Osteocyte (in vitro differentiated cells): ENCODE measurements around the gene POLD2. TPM values are rescaled to one million over a fixed set of nuclear protein-coding genes. Genes with fewer than 3 reads are reported as not detected.

Experiments used
- DNase-seq: peaks from one replicate; pipeline ENCODE4 v3.0.0; 2021; ENCODE audit warnings: mixed read lengths; ENCODE audit not compliant: unreplicated experiment; ENCODE audit errors: extremely low spot score
- H3K27ac Mint-ChIP-seq: one replicate; pipeline ENCODE4 v1.8.0; 2021; ENCODE audit warnings: mild to moderate bottlenecking, mixed read lengths; ENCODE audit not compliant: unreplicated experiment
- H3K27me3 Mint-ChIP-seq: one replicate; pipeline ENCODE4 v1.8.0; 2021; ENCODE audit warnings: mixed read lengths; ENCODE audit not compliant: unreplicated experiment
- H3K36me3 Mint-ChIP-seq: one replicate; pipeline ENCODE4 v1.8.0; 2021; ENCODE audit warnings: mixed read lengths; ENCODE audit not compliant: unreplicated experiment
- H3K4me1 Mint-ChIP-seq: one replicate; pipeline ENCODE4 v1.8.0; 2021; ENCODE audit warnings: mixed read lengths; ENCODE audit not compliant: unreplicated experiment
- H3K4me3 Mint-ChIP-seq: one replicate; pipeline ENCODE4 v1.8.0; 2021; ENCODE audit warnings: mild to moderate bottlenecking, moderate library complexity, mixed read lengths; ENCODE audit not compliant: unreplicated experiment
- H3K9me3 Mint-ChIP-seq: one replicate; pipeline ENCODE4 v1.8.0; 2021; ENCODE audit warnings: mixed read lengths; ENCODE audit not compliant: unreplicated experiment
- CTCF ChIP-seq: fragments of 200-600 bp; sonication (generic); IDR thresholded peaks from 2 replicates; pipeline ENCODE4 v1.5.0; 2021; ENCODE audit warnings: antibody characterized with exemption, mild to moderate bottlenecking, moderate library complexity
- total RNA-seq: library from RNA; stranded (reverse); gene quantifications from 2 replicates; pipeline ENCODE4 v1.2.1, GENCODE V29; 2021

POLD2 gene
- total RNA-seq, 1 donor from 2014 or later, result 59.2 TPM

DNA sequence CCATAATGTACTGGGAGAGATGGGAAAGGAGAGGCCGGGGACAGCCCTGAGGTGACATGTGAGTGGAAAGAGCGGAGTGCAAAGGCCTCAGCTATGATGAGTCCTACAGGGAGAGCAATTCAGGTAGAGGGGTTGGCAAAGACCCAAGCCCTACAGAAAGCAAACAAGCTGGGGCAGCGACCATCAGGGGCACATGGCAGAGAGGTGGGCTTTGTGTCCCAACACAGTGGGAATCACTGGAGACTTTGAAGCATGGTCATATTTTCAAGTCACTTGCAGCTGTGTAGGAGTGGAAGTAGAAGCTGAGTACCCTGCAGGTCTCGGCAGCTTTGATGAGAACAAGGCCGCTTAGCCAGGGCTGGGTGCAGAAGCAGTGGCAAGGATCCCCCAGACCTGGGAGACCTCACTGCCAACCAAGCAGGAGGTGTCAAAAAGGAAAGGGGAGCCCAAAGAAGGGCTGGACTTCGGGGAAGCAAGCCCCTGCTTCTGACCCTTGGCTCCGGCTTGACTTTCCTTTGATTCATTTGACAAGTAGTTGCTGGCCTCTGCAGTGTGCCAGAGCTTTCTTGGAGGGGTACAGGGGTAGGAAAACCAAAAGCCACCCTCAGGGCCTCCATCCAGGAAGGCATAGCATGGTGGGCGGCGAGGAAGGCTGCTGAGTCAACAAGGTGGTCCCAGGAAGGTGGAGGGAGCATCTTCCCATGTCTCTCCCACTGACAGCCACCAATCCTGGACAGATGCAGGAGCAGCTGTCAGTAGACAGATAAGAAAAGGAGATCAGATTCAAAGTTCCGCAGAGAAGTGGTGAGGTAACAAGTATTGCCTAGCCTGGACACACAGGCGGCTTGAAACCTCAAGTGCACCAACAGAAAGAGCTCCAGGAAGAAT, 56.0 kb downstream of the POLD2 start:
- DNase-seq, result no peak
- no peaks in the 10 kb centered on the region for H3K9me3 Mint-ChIP-seq
- no peak overlapping the region for H3K4me3 Mint-ChIP-seq
- H3K4me1 Mint-ChIP-seq, result peaks cover 8% of the 10 kb centered on the region
- H3K27me3 Mint-ChIP-seq, result no peaks in the 10 kb centered on the region
- no peak for TF ChIP-seq CTCF
- no peaks in the 10 kb centered on the region for H3K36me3 Mint-ChIP-seq
- no peak overlapping the region for H3K27ac Mint-ChIP-seq

- Mint-ChIP-seq H3K27me3 (no peaks in the 10 kb centered on the region), H3K27ac (no peak overlapping the region), H3K36me3 (peaks cover 2% of the 10 kb centered on the region), H3K4me1 (peaks cover 3% of the 10 kb centered on the region), H3K4me3 (no peak overlapping the region), H3K9me3 (no peaks in the 10 kb centered on the region)
- DNase-seq, result no peak
- no peak for TF ChIP-seq CTCF
These were observed 56.8 kb downstream of the POLD2 start for GRCh38 chr7:44066494-44067063.

DNA sequence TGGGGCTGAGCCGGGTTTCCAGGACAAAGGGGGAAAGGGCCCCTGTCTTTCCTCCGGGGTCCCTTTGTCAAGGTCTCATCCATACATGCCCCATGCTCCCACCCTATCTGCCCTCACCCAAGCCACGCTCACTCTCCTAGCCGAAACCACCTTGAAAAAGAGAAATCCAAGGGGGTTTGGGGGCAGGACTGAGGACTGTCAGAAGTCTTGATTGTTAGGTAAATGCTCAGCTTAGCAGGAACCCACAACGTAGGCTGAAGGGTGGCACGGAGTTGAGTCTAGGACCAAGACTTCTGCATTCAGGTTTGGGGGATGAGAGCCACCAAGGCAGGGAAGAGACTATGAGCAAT, 57.3 kb downstream of the POLD2 start:
- no peak for TF ChIP-seq CTCF
- Mint-ChIP-seq H3K4me3 (no peak overlapping the region), H3K4me1 (peaks cover 3% of the 10 kb centered on the region), H3K27me3 (no peaks in the 10 kb centered on the region), H3K36me3 (peaks cover 7% of the 10 kb centered on the region), H3K9me3 (no peaks in the 10 kb centered on the region), H3K27ac (no peak overlapping the region)
- no peak for DNase-seq

GRCh38 chr7:44065431-44066110, 57.8 kb downstream of the POLD2 start, which contains the start of gene PGAM2:
Gene PGAM2 (minus strand): TSS chr7:44065567. CDS start chr7:44065529, 38 bp downstream.
- peaks cover 3% of the 10 kb centered on the region for H3K4me1 Mint-ChIP-seq
- H3K9me3 Mint-ChIP-seq, result no peaks in the 10 kb centered on the region
- no peaks in the 10 kb centered on the region for H3K27me3 Mint-ChIP-seq
- peaks cover 7% of the 10 kb centered on the region for H3K36me3 Mint-ChIP-seq
- H3K4me3 Mint-ChIP-seq, result no peak within 1 kb of the TSS
- DNase-seq, result no peak
- no peak within 1 kb of the TSS for H3K27ac Mint-ChIP-seq
- TF ChIP-seq CTCF, result no peak
